Measurements from ENCODE around the gene LRP6. TPM values are rescaled to one million over a fixed set of nuclear protein-coding genes. Genes with fewer than 3 reads are reported as not detected.

Gene LRP6
- total RNA-seq, 1 donor from 2014 or later, result 71.0 TPM

DNA sequence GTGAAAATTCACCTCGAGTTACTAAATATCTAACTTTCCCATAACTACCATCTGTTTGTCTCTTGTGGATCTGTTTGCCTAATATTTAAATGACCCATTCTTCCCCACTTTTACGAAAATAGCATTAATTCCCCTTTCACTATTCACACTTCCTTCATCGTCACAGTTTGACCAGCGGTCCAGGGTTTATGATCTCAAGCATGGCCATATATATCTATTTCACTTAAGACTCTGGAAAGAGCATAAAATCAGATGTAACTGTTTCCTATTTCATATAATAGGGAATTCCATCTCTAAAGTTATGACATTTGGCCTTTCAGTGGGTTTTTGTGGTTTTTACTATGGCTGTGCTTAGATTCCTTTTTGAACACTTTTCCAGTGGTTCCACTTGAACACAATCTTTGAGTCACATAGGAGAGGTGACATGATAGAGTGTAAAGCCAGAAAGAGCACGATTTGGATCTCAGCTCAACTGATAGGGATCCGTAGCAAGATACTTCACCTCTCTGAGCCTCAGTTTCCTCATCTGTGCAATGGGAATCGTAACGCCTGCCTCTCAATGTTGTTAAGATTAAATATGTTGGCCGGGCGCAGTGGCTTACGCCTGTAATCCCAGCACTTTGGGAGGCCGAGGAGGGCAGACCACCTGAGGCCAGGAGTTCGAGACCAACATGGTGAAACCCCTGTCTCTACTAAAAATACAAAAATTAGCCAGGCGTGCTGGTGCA, 196.9 kb downstream of the LRP6 start:
- no peaks in the 10 kb centered on the region for H3K4me1 ChIP-seq
- no peaks in the 10 kb centered on the region for H3K36me3 ChIP-seq
- no peaks in the 10 kb centered on the region for H3K9me3 ChIP-seq
- no peaks in the 10 kb centered on the region for H3K27me3 ChIP-seq
- no peak for DNase-seq (ENCODE audit: extremely low spot score in 2 of 2)
- intact Hi-C loops (cut with DNase I), result no loop called here
- no peak overlapping the region for H3K4me3 ChIP-seq
- H3K27ac ChIP-seq, result no peak overlapping the region
- TF ChIP-seq, protein P1, sequence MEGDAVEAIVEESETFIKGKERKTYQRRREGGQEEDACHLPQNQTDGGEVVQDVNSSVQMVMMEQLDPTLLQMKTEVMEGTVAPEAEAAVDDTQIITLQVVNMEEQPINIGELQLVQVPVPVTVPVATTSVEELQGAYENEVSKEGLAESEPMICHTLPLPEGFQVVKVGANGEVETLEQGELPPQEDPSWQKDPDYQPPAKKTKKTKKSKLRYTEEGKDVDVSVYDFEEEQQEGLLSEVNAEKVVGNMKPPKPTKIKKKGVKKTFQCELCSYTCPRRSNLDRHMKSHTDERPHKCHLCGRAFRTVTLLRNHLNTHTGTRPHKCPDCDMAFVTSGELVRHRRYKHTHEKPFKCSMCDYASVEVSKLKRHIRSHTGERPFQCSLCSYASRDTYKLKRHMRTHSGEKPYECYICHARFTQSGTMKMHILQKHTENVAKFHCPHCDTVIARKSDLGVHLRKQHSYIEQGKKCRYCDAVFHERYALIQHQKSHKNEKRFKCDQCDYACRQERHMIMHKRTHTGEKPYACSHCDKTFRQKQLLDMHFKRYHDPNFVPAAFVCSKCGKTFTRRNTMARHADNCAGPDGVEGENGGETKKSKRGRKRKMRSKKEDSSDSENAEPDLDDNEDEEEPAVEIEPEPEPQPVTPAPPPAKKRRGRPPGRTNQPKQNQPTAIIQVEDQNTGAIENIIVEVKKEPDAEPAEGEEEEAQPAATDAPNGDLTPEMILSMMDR (IDR thresholded peaks at IDR 0.05), result no peak
- TF ChIP-seq POLR2A (IDR thresholded peaks at IDR 0.05) (no peak), POLR2AphosphoS5 (IDR thresholded peaks at IDR 0.05; ENCODE audit: insufficient read depth in 1 of 2, low read depth in 1 of 2) (no peak)

DNA sequence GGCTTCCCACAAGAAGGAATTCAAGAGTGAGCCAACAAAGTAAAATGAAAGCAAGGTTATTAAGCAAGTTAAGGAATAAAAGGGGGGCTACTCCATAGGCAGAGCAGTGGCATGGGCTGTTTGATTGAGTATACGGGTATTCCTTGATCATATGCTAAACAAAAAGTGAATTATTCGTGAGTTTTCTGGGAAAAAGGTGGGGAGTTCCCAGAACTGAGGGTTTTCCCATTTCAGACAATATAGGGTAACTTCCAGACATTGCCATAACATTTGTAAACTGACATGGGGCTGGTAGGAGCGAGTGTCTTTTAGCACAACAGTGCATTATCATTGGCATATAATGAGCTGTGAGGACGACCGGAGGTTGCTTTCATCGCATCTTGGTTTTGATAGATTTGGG, 198.1 kb downstream of the LRP6 start:
- Histone ChIP-seq H3K4me1 (no peaks in the 10 kb centered on the region), H3K4me3 (no peak overlapping the region), H3K27ac (no peak overlapping the region), H3K9me3 (no peaks in the 10 kb centered on the region), H3K27me3 (no peaks in the 10 kb centered on the region), H3K36me3 (no peaks in the 10 kb centered on the region)
- intact Hi-C loops (cut with DNase I), result no loop called here
- TF ChIP-seq, protein P1 (IDR thresholded peaks at IDR 0.05), result no peak
- TF ChIP-seq POLR2A (IDR thresholded peaks at IDR 0.05), result no peak
- no peak for TF ChIP-seq POLR2AphosphoS5 (IDR thresholded peaks at IDR 0.05; ENCODE audit: insufficient read depth in 1 of 2, low read depth in 1 of 2)
- no peak for DNase-seq (ENCODE audit: extremely low spot score in 2 of 2)

Small RNA genes lying within 50 kb of the gene (microRNA-seq; reads per million reads assigned to microRNA genes)
- gene MIR1244-4 (ENCODE audit: borderline number of aligned reads, borderline replicate concordance), result not detected

Small RNA genes lying within 50 kb of the gene (small RNA-seq; reads per million reads assigned to genes)
- gene RNU6-318P (not detected), gene RNU6-545P (not detected)

Other genes starting within 250 kb of the LRP6 start
- gene BCL2L14, start 196.1 kb downstream of the LRP6 start, total RNA-seq, result not detected
- 16.2 TPM for gene MANSC1, start 83.2 kb upstream of the LRP6 start, total RNA-seq
- gene BORCS5, start 90.0 kb upstream of the LRP6 start, total RNA-seq, result 17.4 TPM